ENCODE results near the gene UBALD1.

DNA sequence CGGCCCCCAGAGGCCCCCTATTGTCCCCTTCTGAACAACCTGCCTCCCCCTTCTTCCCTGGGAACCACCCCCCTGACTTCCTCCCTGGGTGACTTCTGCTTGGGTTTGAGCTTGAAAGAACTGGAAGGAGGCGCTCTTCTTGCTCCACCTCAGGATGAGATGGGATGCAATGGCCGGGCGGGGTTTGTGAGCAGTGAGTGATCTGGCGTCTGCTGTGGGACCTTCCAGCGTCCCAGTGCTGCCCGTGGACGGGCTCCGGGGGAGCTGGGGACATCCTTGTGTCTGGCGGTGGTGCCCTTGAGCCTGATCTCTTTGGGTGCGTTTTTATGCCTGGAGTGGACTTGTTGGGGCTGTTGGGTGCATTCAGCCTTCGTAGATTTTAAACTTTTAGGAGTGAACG is 21.5 kb upstream of the UBALD1 start:
- TF ChIP-seq ZFP30 (CRISPR knock-in tag; IDR thresholded peaks at IDR 0.05) (no peak), PPARA (CRISPR knock-in tag; IDR thresholded peaks at IDR 0.05; ENCODE audit: borderline replicate concordance) (no peak), RARB (CRISPR knock-in tag; IDR thresholded peaks at IDR 0.05) (no peak), OSR1 (CRISPR knock-in tag; IDR thresholded peaks at IDR 0.05) (no peak)
